D721Med (cell line): ENCODE results near the gene CRYGC.

Experiments used
- DNase-seq: peaks from one replicate; pipeline ENCODE4 v3.0.0; 2011; ENCODE audit warnings: low spot score; ENCODE audit not compliant: insufficient read length
- FAIRE-seq: peaks from 2 replicates; lab custom pipeline; 2011; peaks lifted over from hg19 to GRCh38; lab: Jason Lieb, UNC
- TF ChIP-seq, protein P1 (sequence below): IDR thresholded peaks from 2 replicates; pipeline ENCODE4 v1.5.1; 2012; ENCODE audit warnings: mild to moderate bottlenecking, control low read depth; ENCODE audit not compliant: insufficient read depth; ENCODE audit errors: missing control alignments

The CRYGC gene

DNA sequence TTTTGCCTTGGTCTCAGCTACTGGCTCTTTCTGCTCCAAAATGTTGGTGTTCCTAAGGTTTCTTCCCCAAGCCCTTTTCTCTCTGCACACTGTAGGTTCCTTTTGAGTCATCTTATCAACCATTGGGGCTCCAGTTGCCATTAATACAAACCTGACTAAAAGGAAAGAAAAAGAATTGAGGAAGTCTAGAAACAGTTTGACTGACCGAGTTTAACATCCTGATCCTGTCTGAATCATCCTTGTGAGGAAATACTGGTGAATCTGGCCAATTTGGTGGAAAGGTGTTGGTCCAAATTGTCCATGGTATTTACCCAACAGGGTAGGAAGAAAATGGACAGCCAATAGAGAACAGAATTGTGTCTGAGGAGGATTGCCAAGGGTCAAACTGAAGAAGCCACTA, 43.6 kb downstream of the CRYGC start:
- no peak for FAIRE-seq
- TF ChIP-seq, protein P1, sequence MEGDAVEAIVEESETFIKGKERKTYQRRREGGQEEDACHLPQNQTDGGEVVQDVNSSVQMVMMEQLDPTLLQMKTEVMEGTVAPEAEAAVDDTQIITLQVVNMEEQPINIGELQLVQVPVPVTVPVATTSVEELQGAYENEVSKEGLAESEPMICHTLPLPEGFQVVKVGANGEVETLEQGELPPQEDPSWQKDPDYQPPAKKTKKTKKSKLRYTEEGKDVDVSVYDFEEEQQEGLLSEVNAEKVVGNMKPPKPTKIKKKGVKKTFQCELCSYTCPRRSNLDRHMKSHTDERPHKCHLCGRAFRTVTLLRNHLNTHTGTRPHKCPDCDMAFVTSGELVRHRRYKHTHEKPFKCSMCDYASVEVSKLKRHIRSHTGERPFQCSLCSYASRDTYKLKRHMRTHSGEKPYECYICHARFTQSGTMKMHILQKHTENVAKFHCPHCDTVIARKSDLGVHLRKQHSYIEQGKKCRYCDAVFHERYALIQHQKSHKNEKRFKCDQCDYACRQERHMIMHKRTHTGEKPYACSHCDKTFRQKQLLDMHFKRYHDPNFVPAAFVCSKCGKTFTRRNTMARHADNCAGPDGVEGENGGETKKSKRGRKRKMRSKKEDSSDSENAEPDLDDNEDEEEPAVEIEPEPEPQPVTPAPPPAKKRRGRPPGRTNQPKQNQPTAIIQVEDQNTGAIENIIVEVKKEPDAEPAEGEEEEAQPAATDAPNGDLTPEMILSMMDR = no peak

DNA sequence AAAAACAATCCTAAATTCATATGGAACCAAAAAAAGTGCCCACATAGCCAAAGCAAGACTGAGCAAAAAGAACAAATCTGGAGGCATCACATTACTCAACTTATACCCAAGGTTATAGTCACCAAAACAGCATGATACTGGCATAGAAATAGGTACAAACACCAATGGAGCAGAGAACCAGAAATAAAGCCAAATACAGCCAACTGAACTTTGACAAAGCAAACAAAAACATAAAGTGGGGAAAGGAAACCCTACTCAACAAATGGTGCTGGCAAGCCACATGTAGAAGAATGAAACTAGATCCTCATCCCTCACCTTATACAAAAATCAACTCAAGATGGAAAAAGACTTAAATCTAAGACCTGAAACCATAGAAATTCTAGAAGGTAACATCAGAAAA, 45.8 kb downstream of the CRYGC start:
- FAIRE-seq (no peak), DNase-seq (no peak)
- TF ChIP-seq, protein P1 = no peak

More for the DNA sequence above, 43.6 kb downstream of the CRYGC start:
- no peak for DNase-seq
